Hematopoietic multipotent progenitor cell treated with erythropoietin and hydrocortisone succinate and interleukin-3 and kit ligand, for 4 days (in vitro differentiated cells): ENCODE results near the gene ZC3H7A.
"Not testable (repeated sequence)": the region's sequence is repeated elsewhere in the genome, so short reads cannot be mapped to it uniquely, and the experiment has no call there.

Experiments
- DNase-seq: peaks from one replicate; pipeline ENCODE4 v3.0.0-alpha.2; 2015

ZC3H7A gene

GRCh38 chr16:11797166-11797956 is at the start of gene ZC3H7A:
ZC3H7A (minus strand) TSS chr16:11797258; CDS start chr16:11782354, 14,904 bp downstream.
- DNase-seq = peak; percentile 98

DNA sequence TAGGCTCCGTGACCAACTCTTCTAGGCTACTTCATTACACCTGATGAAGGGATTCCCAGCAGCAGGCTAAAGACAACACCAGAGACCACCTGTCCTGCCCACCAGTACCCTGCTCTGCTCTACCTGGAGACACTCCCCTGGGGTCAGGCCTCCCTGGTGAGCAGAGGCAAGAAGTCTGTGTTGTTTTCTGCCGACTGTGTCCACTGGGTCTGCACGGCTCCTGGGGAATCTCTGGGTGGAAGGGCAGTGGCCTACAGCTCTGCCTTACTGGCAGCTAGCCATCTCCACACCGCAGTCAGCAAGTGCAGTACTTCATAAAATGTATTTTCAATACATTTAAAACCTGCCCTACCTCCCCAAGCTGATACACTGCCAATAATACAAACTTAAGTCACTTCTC is 47.4 kb upstream of the ZC3H7A start:
- no peak for DNase-seq

GRCh38 chr16:11843861-11844260 is 46.8 kb upstream of the ZC3H7A start:
- DNase-seq = no peak

DNA sequence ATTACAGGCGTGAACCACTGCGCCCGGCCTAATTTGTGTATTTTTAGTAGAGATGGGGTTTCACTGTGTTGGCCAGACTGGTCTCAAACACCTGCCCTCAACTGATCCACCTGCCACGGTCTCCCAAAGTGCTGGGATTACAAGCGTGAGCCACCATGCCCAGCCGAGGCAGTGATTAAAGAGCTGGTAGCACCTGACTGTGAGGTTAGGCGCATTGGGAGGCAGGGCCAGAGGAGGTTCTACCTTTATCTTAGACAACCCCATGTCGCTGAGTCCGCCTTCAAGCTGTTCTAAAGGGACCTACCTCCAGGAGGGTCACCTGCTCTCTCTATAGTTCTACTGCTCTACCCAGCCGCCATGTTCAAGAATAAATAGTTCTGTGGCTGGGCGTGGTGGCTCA is 46.1 kb upstream of the ZC3H7A start:
- DNase-seq = no peak

DNA sequence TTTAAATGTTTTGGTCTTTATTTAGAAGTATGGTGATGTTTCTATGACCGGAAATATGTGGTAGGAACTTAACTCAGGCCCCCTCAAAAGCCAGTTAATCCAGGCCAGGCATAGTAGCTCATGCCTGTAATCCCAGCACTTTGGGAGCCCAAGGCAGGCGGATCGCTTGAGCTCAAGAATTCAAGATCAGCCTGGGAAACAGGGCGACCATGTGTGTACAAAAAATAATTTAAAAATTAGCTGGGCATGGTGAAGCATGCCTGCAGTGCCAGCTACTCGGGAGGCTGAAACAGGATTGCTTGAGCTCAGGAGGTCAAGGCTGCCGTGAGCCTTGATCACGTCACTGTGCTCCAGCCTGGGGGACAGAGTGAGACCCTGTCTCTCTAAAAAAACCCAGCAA is 44.0 kb upstream of the ZC3H7A start:
- DNase-seq = no peak

GRCh38 chr16:11836650-11837244 is 39.7 kb upstream of the ZC3H7A start:
- DNase-seq = no peak

GRCh38 chr16:11835891-11836649 is 39.0 kb upstream of the ZC3H7A start:
- no peak for DNase-seq

GRCh38 chr16:11835309-11835708 is 38.3 kb upstream of the ZC3H7A start:
- no peak for DNase-seq

DNA sequence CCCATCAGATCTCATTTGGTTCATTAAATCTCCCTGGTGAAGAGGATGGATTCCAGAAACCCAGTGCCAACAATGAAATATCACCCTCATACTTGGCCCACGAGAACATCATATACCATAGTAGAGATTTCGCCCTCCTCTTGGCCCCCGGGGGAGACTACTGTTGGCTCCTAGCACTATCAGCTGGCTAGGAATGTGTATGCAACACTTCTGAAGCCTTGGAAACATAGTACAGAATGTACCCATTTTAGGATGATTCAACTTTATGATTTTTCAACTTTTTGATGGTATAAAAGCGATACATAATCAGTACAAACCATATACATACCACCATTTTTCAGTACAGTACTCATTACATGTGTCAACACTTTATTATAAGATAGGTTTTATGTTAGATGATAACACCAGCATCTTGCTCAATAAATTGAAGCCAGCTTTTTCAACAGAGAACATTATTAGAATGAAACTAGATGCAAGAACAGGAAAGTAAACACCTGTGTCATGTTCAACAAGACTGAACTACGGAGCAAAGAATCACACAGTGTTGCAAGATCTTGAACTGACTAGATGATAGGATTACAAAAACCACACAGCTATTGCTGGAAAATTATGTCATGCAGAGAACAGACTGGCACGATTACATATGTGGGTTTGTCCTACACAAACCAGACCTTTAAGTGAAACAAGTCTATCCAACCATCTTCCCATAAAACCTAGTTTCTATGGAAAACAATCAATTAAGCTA is 37.1 kb upstream of the ZC3H7A start:
- peak; percentile 68 for DNase-seq

DNA sequence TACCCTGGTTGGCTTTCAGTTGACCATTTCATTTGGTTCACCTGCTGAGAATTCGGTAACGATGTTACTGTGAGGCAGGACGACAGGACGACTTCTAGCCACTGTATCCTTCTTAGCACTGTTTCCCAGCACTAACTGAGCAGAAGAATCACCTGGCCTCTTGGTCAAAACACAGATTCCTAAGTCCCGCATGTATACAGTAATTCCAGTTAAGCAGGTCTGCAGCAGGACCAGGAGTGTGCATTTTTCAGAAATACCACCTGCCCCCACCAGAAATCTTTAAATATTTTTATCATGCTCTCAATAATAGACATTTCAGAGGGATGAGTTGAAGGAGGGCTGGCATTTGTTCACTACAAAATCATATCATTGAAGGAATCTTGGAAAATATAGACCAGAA is 31.6 kb upstream of the ZC3H7A start:
- DNase-seq = no peak

- DNase-seq = not testable (repeated sequence)
These were observed 28.6 kb upstream of the ZC3H7A start for GRCh38 chr16:11825520-11826165.

DNA sequence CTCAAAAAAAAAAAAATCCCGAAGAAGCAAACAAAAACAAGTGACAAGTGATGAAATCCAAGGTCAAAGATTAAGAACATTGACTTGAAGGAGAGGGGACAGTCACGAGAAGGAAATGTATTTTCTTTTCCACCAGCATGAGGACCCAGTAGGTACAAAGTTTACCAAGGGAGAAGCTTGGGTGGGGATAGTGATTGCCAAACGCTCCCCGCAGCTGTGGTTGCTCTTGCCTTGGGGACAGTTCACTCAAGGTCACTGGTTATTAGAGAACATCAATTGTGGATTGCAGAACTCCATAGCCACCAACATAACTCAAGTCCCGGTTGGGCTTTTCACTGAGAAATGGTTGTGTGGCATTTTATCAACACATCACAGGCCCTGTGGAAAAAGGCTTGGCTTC is 27.3 kb upstream of the ZC3H7A start:
- peak; percentile 76 for DNase-seq

GRCh38 chr16:11823645-11824044 is 26.6 kb upstream of the ZC3H7A start:
- not testable (repeated sequence) for DNase-seq

- peak; percentile 81 for DNase-seq
These were observed 22.7 kb upstream of the ZC3H7A start for GRCh38 chr16:11819798-11820197.

DNA sequence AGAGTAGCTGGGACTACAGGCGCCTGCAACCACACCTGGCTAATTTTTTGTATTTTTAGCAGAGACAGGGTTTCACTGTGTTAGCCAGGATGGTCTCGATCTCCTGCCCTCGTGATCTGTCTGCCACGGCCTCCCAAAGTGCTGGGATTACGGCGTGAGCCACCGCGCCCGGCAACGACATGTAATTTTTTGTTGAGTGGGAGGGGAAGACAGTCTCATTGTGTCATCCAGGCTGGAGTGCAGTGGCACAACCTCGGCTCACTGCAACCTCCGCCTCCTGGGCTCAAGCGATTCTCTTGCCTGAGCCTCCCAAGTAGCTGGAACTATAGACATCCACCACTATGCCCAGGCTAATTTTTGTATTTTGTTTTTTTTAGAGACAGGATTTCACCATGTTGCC is 21.9 kb upstream of the ZC3H7A start:
- not testable (repeated sequence) for DNase-seq

DNA sequence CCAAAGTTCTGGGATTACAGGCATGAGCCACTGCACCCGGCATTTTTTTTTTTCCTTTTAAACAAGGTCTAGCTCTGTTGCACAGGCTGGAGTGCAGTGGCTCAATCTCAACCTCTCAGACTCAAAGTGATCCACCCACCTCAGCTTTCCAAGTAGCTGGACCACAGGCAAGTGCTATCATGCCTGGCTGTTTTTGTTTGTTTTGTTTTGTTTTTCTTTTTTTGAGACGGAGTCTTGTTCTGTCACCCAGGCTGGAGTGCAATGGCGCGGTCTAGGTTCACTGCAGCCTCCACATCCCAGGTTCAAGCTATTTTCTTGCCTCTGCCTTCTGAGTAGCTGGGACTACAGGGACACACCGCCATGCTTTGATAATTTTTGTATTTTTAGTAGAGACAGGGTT is 19.1 kb upstream of the ZC3H7A start:
- no peak for DNase-seq

DNA sequence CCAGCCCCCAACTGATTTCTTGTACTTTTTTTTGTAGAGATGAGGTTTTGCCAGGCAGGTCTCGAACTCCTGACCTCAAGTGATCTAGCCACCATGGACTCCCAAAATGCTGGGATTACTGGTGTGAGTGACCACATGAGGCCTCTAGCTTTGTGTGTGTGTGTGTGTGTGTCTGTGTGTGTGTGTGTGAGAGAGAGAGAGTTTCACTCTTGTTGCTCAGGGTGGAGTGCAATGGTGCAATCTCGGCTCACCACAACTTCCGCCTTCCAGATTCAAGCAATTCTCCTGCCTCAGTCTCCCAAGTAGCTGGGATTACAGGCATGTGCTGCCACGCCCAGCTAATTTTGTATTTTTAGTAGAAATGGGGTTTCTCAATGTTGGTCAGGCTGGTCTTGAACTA is 17.7 kb upstream of the ZC3H7A start:
- not testable (repeated sequence) for DNase-seq

DNA sequence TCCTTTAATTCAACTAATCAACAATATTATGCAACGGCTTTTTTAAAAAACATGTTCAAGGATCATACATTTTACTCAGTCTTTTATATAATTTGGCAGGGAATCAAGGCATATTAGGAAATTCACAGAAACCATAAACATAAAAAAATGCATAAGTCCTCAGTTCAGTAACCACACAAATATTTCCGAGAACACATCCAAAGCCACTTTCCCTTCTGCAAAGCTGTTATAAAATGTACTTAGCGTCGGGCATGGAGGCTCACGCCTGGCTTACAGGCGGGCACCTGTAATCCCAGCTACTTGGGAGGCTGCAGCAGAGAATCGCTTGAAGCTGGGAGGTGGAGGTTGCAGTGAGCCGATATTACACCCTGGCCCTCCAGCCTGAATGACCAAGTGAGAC is 9.7 kb upstream of the ZC3H7A start:
- no peak for DNase-seq

- DNase-seq = no peak
These were observed 8.5 kb upstream of the ZC3H7A start for GRCh38 chr16:11805556-11805955.

GRCh38 chr16:11801481-11802021 is 4.5 kb upstream of the ZC3H7A start:
- DNase-seq = no peak

- peak; percentile 25 for DNase-seq
These were observed 3.3 kb upstream of the ZC3H7A start for GRCh38 chr16:11800382-11800718.
